D721Med (cell line): ENCODE data around the gene CCDC192.
"Not testable (repeated sequence)": the region's sequence is repeated elsewhere in the genome, so short reads cannot be mapped to it uniquely, and the experiment has no call there.

Source experiments
- DNase-seq: peaks from one replicate; pipeline ENCODE4 v3.0.0; 2011; ENCODE audit warnings: low spot score; ENCODE audit not compliant: insufficient read length
- FAIRE-seq: peaks from 2 replicates; lab custom pipeline; 2011; peaks lifted over from hg19 to GRCh38; lab: Jason Lieb, UNC
- TF ChIP-seq, protein P1 (sequence below): IDR thresholded peaks from 2 replicates; pipeline ENCODE4 v1.5.1; 2012; ENCODE audit warnings: mild to moderate bottlenecking, control low read depth; ENCODE audit not compliant: insufficient read depth; ENCODE audit errors: missing control alignments

CCDC192 gene

DNA sequence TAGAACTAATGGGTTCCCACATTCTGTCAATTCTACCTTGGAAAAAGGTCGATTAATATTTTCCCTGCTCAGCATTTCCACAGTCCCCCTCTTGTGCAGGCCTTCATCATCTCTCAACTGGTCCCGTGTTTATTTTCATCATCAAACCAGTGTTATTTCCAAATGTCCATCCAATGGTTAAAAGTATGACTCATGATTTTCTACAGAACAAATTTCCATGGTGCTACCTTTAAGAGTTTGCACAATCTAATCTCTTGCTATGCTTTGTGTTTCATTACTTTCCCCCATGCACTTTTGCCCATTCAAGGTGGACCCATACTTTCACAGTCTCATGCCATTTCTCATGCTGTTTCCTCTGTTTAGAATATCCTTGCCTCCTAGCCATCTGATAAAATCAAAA is 143.7 kb downstream of the CCDC192 start:
- no peak for FAIRE-seq
- DNase-seq, result no peak
- TF ChIP-seq, protein P1, sequence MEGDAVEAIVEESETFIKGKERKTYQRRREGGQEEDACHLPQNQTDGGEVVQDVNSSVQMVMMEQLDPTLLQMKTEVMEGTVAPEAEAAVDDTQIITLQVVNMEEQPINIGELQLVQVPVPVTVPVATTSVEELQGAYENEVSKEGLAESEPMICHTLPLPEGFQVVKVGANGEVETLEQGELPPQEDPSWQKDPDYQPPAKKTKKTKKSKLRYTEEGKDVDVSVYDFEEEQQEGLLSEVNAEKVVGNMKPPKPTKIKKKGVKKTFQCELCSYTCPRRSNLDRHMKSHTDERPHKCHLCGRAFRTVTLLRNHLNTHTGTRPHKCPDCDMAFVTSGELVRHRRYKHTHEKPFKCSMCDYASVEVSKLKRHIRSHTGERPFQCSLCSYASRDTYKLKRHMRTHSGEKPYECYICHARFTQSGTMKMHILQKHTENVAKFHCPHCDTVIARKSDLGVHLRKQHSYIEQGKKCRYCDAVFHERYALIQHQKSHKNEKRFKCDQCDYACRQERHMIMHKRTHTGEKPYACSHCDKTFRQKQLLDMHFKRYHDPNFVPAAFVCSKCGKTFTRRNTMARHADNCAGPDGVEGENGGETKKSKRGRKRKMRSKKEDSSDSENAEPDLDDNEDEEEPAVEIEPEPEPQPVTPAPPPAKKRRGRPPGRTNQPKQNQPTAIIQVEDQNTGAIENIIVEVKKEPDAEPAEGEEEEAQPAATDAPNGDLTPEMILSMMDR, result no peak

DNA sequence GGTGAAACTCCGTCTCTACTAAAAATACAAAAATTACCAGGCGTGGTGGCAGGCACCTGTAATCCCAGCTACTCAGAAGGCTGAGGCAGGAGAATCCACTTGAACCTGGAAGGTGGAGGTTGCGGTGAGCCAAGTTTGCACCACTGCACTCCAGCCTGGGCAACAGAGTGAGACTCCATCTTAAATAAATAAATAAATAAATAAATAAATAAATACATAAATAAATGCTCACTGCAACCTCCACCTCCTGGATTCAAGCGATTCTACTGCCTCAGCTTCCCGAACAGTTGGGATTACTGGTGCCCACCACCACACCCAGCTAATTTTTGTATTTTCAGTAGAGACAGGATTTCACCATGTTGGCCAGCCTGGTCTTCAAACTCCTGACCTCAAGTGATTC is 144.4 kb downstream of the CCDC192 start:
- not testable (repeated sequence) for DNase-seq, FAIRE-seq

DNA sequence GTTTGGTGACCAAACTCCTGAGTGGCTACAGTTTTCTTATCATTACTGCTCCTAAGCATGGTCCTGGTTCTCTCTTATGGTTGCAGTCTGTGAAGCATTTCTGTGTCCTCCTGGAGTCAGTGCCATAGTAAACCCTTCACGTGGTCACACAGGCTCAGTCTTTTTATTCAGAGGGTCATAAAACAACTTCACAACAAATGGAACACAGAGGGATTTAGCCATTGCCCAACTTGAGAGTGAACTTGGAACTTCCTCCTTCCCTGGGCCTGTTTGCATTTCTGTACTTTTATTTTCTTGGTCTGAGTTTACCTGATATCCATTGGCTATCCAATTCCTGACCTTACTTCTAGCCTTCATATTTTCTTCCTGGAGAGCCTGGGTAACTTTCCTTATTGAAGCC is 144.9 kb downstream of the CCDC192 start:
- no peak for DNase-seq
- FAIRE-seq, result peak; percentile 25
- TF ChIP-seq, protein P1, result no peak

DNA sequence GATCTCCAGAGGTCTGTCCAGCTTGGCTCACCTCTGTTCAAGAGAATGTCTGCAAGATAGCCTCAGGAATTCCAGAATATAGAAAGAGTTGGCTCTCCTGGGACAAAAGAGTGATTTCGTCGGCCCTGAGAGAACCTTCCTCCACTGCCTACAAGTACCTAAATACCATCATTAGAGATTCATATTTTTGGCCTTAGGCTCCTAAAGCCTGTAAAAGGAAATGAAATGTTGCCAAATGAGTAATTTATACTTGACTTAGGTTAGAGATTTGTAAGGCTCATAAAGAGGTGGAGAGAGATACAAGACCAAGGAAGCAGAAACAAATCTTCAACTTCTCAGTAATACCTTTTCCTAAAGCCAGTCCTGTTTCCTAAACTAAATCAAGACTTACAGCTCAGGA is 146.2 kb downstream of the CCDC192 start:
- no peak for FAIRE-seq
- DNase-seq, result no peak
- TF ChIP-seq, protein P1, result no peak

DNA sequence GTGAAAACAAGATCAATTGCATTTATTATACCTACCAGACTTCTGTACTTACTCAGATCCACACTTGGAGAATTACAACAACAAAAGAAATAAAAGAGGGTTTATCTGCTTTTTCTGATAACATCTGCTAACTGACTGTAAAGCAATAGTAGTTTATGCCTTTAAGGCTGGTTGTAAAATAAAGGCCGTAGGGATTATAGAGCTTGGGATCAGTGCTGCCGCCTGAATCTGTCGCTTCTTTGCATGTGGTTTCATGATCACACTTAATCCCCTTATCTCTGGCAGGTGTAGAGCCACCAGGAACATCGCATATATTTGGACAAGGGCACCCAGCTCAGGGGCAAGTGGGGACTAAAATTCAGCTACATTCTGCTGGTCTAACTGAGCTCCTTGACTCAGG is 146.7 kb downstream of the CCDC192 start:
- TF ChIP-seq, protein P1, result no peak
- DNase-seq (peak; percentile 20), FAIRE-seq (peak; percentile 98)

DNA sequence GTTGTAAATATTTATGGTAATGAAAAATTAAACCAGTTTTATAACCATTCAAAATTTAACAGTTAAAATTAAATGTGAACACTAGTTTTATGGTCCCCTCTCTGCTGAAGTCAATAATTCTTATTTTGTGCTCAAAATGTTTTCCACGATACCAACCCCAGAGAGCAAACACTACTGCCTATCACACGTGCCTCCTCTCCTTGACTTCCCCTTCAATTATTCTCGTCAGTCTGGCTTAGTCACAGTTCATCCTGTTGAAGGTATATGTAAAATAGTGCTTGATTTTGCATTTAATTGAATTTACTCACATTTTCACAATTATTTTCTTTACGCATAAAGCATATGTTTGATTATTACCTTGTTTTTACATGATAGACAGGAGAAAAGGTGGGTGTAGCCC is 148.8 kb downstream of the CCDC192 start:
- TF ChIP-seq, protein P1, result no peak
- FAIRE-seq (peak; percentile 44), DNase-seq (no peak)

DNA sequence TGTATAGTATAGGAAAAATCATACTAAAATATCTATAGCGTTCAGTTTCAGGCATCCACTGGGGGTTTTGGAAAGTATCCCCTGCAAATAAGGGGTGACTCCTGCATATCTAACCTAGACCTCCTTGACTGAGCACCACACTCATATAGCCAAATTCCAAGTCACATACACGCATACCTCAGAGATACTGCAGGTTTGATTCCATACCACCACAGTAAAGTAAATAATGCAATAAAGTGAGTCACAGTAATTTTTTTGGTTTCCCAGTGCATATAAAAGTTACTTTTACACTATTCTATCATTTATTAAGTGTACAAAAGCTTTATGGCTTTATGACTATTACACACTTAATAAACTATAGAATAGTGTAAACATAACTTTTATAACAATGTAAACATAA is 151.3 kb downstream of the CCDC192 start:
- TF ChIP-seq, protein P1, result no peak
- DNase-seq (no peak), FAIRE-seq (no peak)

DNA sequence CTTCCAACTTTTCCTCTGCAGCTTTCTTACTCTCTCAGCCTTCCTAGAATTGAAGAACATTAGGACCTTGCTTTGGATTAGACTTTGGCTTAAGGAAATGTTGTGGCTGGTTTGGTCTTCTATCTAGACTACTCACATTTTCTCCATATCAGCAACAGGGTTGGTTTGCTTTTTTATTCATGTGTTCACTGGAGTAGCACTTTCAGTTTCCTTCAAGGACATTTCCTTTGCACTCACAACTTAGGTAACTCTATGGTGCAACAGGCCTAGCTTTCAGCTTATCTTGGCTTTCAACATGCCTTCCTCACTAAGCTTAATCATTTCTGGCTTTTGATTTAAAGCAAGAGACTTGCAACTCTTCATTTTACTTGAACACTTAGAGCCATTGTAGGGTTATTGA is 153.1 kb downstream of the CCDC192 start:
- no peak for FAIRE-seq
- TF ChIP-seq, protein P1, result no peak

More for the DNA sequence above, 153.1 kb downstream of the CCDC192 start:
- DNase-seq, result no peak
